K562 (cell line): ENCODE results near the gene ZDHHC18. TPM values are rescaled to one million over a fixed set of nuclear protein-coding genes. Genes with fewer than 3 reads are reported as not detected.

Experiments
- ARID2 ChIP-seq: fragments of 450-650 bp; IDR thresholded peaks from 2 replicates; pipeline ENCODE4 v1.6.1; 2017; ENCODE audit warnings: antibody characterized with exemption, mild to moderate bottlenecking
- ARID4B ChIP-seq: sonication (generic); formaldehyde crosslinking; IDR thresholded peaks from 2 replicates; pipeline ENCODE4 v1.8.0; 2022; ENCODE audit warnings: mild to moderate bottlenecking, missing genetic modification reagents
- CBFA2T3 ChIP-seq: fragments of 450-650 bp; IDR thresholded peaks from 2 replicates; pipeline ENCODE4 v1.6.1; 2017
- CREB1 ChIP-seq, 2 experiments: sonication (generic) in 1 of 2; formaldehyde crosslinking in 1 of 2; IDR thresholded peaks; 2 replicates each; pipeline versions ENCODE4 v1.6.1 to v1.8.0; 2012 to 2022; ENCODE audit warnings: inconsistent platforms in 1 of 2, mild to moderate bottlenecking in 1 of 2, missing genetic modification reagents in 1 of 2, moderate library complexity in 1 of 2
- CTBP1 ChIP-seq: fragments of 450-650 bp; IDR thresholded peaks from 2 replicates; pipeline ENCODE4 v1.6.1; 2016; ENCODE audit warnings: borderline replicate concordance
- E2F6 ChIP-seq, 2 experiments: IDR thresholded peaks; 2 replicates each; pipeline ENCODE4 v1.6.1; 2011; ENCODE audit warnings: borderline replicate concordance in 1 of 2, control low read depth in 1 of 2, low read depth in 1 of 2, low read length in 1 of 2, mild to moderate bottlenecking in 1 of 2, mixed read lengths in 1 of 2, moderate library complexity in 1 of 2; ENCODE audit not compliant: insufficient read depth in 1 of 2, insufficient read length in 1 of 2, poor library complexity in 1 of 2, severe bottlenecking in 1 of 2; ENCODE audit errors: extremely low read depth in 1 of 2
- EP300 ChIP-seq: IDR thresholded peaks from 2 replicates; pipeline ENCODE4 v1.6.1; 2012; ENCODE audit warnings: low read length, improper control_type of control experiment
- JUN ChIP-seq, 2 experiments: sonication (generic) in 1 of 2; formaldehyde crosslinking in 1 of 2; IDR thresholded peaks; 2 replicates each; pipeline versions ENCODE4 v1.6.1 to v1.8.0; 2012 to 2022; ENCODE audit warnings: borderline replicate concordance in 2 of 2, mild to moderate bottlenecking in 2 of 2, improper control_type of control experiment in 1 of 2, low read depth in 1 of 2, low read length in 1 of 2, missing genetic modification reagents in 1 of 2
- JUNB ChIP-seq: fragments of 450-650 bp; formaldehyde crosslinking; conservative IDR thresholded peaks from 2 replicates; pipeline ENCODE4 v1.4.0; 2020; ENCODE audit warnings: mild to moderate bottlenecking
- MAFF ChIP-seq: IDR thresholded peaks from 2 replicates; pipeline ENCODE4 v1.6.1; 2012; ENCODE audit warnings: low read length, improper control_type of control experiment
- NR4A1 ChIP-seq, 2 experiments: fragments of 250-450 bp in 1 of 2; fragments of 450-650 bp in 1 of 2; sonication (Bioruptor Pico) in 1 of 2; IDR thresholded peaks; 2 replicates each; pipeline versions ENCODE4 v1.4.0 to v1.6.1; 2016 to 2020; ENCODE audit warnings: mild to moderate bottlenecking in 2 of 2, missing compliant biosample characterization in 1 of 2, missing genetic modification characterization in 1 of 2, moderate library complexity in 1 of 2
- PKNOX1 ChIP-seq: fragments of 450-650 bp; IDR thresholded peaks from 2 replicates; pipeline ENCODE4 v1.6.1; 2016
- RFX1 ChIP-seq: fragments of 450-650 bp; IDR thresholded peaks from 2 replicates; pipeline ENCODE4 v1.6.1; 2016; ENCODE audit warnings: mild to moderate bottlenecking, moderate library complexity
- RNF2 ChIP-seq: sonication (generic); IDR thresholded peaks from 2 replicates; pipeline ENCODE4 v1.6.1; 2016
- XRCC5 ChIP-seq: fragments of 200-400 bp; formaldehyde crosslinking; IDR thresholded peaks from 2 replicates; pipeline ENCODE4 v1.6.1; 2017; ENCODE audit warnings: low read depth, mild to moderate bottlenecking, low read length
- ZMIZ1 ChIP-seq, 2 experiments: fragments of 150-350 bp in 1 of 2; IDR thresholded peaks; 2 replicates each; pipeline ENCODE4 v1.6.1; 2012 to 2016; ENCODE audit warnings: low read depth in 2 of 2, low read length in 2 of 2, mild to moderate bottlenecking in 1 of 2, moderate library complexity in 1 of 2
- ZNF175 ChIP-seq: fragments of 200-800 bp; sonication (Bioruptor generic); IDR thresholded peaks from 2 replicates; pipeline ENCODE4 v1.6.1; 2016; ENCODE audit warnings: low read depth, mild to moderate bottlenecking, missing genetic modification characterization, missing compliant biosample characterization
- polyA plus RNA-seq, 8 experiments: library from polyadenylated mRNA; depleted of rRNA in 4 of 8; stranded (reverse) in 5 of 8; unstranded in 3 of 8; fragments of >200 nt; fragmentation: Nextera tagmentation in 2 of 8; fragmentation: Illumina TruSeq in 1 of 8; extraction: Ambion mirVana in 2 of 8; extraction: Trizol in 1 of 8; gene quantifications; 2 replicates each; pipeline versions ENCODE4 v1.2.1 to v1.2.3, GENCODE V29; 2011 to 2014; ENCODE audit warnings: inconsistent platforms in 1 of 8, missing spikeins in 1 of 8
- total RNA-seq, 7 experiments: library from RNA; depleted of rRNA in 6 of 7; stranded (reverse); fragments of >200 nt in 6 of 7; fragmentation: Illumina TruSeq in 2 of 7; extraction: Trizol in 2 of 7; gene quantifications; 2 replicates each; pipeline versions ENCODE4 v1.2.1 to v1.2.3, GENCODE V29; 2011 to 2021; ENCODE audit warnings: low replicate concordance in 1 of 7

ZDHHC18 gene
- total and polyA plus RNA-seq, 9 of the 15 experiments (the other 6 are each of a cell fraction or from before 2014, with no cell fraction given), result 0.42 to 35.6 (median 15.8) TPM

GRCh38 chr1:26791626-26792025, 34.9 kb upstream of the ZDHHC18 start (continued):
- peak; percentile 70; the same call in 1 of the 2 replicates for TF ChIP-seq ZNF175 (CRISPR knock-in tag)
- TF ChIP-seq CBFA2T3, result peak; percentile 99
- TF ChIP-seq MAFF, result peak; percentile 17; the same call in 1 of the 2 replicates
- TF ChIP-seq RNF2, result peak; percentile 78; the same call in 1 of the 2 replicates
- no peak for TF ChIP-seq E2F6 (IDR thresholded peaks at IDR 0.05; ENCODE audit: borderline replicate concordance in 1 of 2, extremely low read depth in 1 of 2, insufficient read depth in 1 of 2, insufficient read length in 1 of 2, low read depth in 1 of 2, low read length in 1 of 2, poor library complexity in 1 of 2, severe bottlenecking in 1 of 2)
- TF ChIP-seq ARID2, result no peak
- peak; percentile 88 for TF ChIP-seq CTBP1
- no peak for TF ChIP-seq XRCC5
- peak; percentile 88 for TF ChIP-seq PKNOX1
- TF ChIP-seq EP300, result peak; percentile 96
- TF ChIP-seq JUN (IDR thresholded peaks at IDR 0.05; ENCODE audit: borderline replicate concordance, low read depth, low read length), result 0 out of 2 replicates have a peak, but pooled peaks have one; percentile 28
- TF ChIP-seq JUN (CRISPR knock-in tag; IDR thresholded peaks at IDR 0.05; ENCODE audit: borderline replicate concordance), result no peak
- 0 out of 2 replicates have a peak, but pooled peaks have one; percentile 51 for TF ChIP-seq ARID4B
- TF ChIP-seq CREB1 (IDR thresholded peaks at IDR 0.05), result peak; percentile 62
- TF ChIP-seq CREB1 (CRISPR knock-in tag; IDR thresholded peaks at IDR 0.05), result no peak
- peak in 1 of 2 experiments; percentile 90; a peak in 2 of 4 replicates for TF ChIP-seq ZMIZ1 (IDR thresholded peaks at IDR 0.05; ENCODE audit: low read depth in 2 of 2, low read length in 2 of 2)
- no peak for TF ChIP-seq JUNB (CRISPR knock-in tag)
- no peak for TF ChIP-seq NR4A1 (CRISPR knock-in tag; IDR thresholded peaks at IDR 0.05)
- peak; percentile 87 for TF ChIP-seq NR4A1 (tag; IDR thresholded peaks at IDR 0.05)
- peak; percentile 46; the same call in 1 of the 2 replicates for TF ChIP-seq RFX1
